Measurements from ENCODE around the gene PSMC5.

DNA sequence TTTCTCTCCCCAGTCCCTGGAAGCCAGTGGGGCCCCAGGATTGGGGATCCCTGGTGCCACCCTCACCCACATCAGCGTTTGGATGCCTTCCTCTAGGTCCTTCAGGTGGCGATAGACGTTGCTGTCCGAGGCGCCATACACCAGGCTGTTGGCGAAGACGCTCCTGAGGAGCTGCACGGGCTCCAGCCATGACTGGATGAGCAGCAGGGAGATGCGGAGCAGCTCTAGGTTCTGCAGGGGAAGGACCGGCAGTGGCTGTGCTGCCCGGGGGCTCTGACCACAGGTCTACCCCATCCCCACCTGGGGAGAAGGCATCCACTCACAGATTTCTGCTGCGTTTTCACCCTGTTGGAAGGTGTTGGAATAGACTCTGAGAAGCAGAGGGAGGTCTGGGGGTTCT lies 53.5 kb downstream of the PSMC5 start:
- TF ChIP-seq, protein P1, sequence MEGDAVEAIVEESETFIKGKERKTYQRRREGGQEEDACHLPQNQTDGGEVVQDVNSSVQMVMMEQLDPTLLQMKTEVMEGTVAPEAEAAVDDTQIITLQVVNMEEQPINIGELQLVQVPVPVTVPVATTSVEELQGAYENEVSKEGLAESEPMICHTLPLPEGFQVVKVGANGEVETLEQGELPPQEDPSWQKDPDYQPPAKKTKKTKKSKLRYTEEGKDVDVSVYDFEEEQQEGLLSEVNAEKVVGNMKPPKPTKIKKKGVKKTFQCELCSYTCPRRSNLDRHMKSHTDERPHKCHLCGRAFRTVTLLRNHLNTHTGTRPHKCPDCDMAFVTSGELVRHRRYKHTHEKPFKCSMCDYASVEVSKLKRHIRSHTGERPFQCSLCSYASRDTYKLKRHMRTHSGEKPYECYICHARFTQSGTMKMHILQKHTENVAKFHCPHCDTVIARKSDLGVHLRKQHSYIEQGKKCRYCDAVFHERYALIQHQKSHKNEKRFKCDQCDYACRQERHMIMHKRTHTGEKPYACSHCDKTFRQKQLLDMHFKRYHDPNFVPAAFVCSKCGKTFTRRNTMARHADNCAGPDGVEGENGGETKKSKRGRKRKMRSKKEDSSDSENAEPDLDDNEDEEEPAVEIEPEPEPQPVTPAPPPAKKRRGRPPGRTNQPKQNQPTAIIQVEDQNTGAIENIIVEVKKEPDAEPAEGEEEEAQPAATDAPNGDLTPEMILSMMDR (optimal IDR thresholded peaks at IDR 0.05 in 1 of 3, IDR thresholded peaks at IDR 0.05 in 1 of 3, conservative IDR thresholded peaks at IDR 0.05 in 1 of 3; ENCODE audit: extremely low read depth in 1 of 3, insufficient read depth in 2 of 3, low read length in 3 of 3) = no peak
- TF ChIP-seq EZH2 (IDR thresholded peaks at IDR 0.05; ENCODE audit: low read length) = no peak

Measured in keratinocyte (primary cell).